Stimulated activated CD4-positive, alpha-beta T cell treated with anti-CD3 and anti-CD28 coated beads, Interleukin-4, amount 100 ng/mL, for 48 hours (primary cell): ENCODE measurements around the gene TSC22D4.
"Not testable (repeated sequence)": the region's sequence is repeated elsewhere in the genome, so short reads cannot be mapped to it uniquely, and the experiment has no call there.

Experiments
- DNase-seq, 2 donors: peaks; one replicate each; pipeline ENCODE4 v3.0.0-alpha.2; 2020; ENCODE audit warnings: low read depth in 2 of 2

Gene TSC22D4

DNA sequence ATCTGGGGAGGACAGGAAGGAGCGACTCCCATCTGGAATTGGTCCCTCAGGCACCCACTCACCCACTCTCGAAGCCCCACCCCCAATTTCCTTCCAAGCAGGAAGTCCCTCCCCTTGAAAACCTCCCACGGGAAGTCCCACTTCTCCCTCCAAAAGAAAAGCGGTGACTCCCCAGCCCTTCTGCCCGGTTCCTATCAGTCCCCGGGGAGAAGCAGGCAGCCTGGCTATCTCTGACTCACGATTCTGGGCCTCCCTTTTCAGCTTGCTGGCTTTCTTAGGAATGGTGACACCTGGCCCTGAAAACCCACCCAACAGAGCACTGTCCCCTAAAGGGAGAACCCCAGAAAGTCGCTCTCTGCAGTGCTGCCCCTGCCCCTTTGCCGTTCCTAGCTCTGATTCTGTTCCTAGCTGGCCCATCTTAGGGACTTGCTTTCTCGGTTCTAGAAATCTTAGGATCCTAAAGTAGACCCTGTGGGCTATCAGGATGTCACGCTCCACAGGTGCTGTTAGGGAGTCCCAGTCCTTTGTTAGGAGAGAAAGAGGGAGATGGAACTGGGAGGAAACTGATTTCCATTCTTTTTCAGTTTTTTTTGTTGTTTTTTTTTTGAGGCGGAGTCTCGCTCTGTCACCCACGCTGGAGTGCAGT is 6.0 kb downstream of the TSC22D4 start:
- DNase-seq, result no peak

DNA sequence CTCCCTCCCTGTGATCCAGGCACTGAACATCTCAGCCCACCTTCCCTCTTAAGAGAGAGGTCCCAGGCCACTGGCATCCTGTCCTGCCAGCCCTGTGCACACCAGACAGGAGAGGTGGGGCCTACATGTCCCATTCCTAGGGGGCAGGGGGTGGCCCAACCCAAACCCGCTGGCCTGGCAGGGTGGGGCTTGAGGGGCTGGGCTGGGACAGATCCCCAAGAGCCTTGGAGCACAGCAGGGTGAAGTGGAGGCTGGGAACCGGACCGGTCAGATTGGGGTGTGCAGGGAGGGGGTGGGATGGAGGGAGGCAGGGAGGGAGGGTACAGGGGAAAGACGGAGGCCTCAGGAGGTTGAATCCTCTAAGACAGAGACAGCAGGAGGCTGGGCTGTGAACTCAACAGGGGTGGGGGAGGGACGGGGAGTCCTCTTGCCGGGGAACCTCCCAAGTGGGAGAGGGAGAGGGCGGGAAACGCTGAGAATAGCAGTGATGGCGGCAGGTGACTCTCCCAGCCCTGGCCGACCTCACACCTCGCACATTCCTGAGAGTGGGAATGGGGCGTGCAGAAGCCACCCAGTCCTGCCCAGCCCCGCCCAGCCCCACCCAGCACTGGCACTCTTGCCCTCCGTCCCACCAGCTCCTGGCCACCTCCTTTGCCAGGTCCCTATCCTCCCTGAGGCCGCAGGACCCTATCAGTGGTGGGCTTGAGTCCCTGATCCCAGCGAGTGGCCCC is 6.7 kb downstream of the TSC22D4 start:
- no peak for DNase-seq

DNA sequence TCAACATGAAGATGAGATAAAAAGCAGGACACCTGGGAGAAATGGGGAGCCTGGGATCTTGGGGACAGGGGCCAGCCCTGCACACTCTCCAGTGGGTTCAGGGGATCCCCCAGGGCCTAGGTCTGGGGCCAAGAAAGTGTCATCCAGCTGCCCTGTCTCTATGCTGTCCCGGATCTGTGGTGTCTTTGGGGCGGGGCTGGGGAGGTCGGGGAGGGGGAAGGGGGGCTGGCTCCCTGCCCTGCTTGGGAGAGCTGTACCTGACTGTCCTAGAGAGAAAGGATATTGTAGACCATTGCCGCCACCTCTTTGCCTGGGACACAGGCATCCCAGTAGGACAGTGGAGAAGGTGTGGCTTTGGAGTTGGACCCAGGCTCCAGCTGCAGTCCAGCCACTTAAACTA is 8.0 kb downstream of the TSC22D4 start:
- DNase-seq, result no peak

DNA sequence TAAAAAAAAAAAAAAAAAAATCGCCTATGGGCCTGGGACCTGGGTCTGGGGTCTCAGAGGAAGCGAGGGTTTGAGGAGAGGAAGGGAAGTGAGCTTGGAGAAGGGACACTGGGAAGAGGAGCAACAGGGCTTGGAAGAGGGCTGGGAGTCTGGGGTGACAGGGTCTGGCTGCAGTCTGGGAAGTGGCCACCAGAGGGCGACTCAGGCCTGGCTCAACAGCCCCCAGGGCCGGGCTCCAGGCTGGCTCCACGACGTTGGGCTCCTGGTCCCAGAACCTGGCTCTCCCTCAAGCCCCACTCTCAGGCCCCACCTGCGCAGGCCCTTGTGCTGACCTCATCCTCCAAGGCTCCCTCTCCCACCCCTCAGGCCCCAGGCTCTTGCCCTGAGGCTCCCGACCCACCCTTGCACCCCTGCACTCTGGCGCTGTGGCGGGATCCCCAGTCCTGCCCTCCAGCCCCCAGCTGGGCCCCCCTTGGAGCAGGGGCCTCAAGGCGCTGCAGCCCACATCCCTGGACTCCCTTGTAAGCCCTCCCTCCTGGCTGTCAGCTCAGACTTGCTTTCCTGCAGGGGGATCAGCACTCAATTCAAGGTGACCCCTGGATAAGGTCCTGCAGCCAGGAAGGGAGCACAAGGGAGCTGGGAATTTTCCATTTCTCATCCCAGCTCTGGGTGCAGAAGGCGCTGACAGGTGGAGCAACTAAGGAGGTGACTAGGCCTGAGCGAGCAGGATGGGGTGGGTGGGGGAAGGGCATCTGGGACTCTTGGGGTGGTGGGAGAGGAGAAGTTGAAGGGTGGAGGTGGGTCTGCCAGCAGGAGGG is 9.6 kb downstream of the TSC22D4 start:
- peak; percentile 73 to 88 for DNase-seq

DNA sequence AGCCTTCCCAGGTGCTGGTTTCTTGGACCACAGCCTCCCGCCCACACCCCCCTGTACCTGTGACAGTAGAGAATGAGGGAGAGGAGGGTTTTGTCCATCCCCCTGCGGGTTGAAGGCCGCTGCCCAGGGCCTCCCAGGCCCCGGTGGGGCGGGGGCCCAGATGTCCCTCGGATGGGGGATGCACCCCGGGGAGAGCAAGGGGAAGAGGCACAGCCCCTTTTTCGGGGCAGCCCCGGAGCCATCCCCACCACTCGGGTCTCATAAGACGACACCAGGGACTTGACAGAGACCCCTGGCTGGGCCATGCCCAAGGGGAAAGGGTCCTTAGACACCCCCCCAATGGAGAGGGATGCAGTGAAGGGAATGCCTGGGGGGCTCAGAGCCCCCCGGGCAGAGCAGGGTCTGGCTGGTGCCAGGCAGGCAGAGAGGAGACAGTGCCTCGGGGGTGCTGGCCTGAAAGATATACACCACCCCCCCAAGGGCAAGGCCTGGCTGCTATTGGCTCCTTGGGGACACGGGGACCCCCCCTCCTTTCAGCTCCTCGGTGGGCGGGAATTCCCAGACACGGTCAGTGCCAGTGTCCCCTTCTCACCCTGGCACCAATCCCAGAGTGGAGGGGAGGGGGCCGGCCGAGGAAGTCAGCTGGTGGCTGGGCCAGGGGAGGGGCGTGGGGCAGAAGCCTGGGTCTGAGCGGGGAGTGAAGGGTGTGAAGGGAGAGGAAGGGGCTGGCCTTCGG is 11.2 kb downstream of the TSC22D4 start:
- no peak for DNase-seq

DNA sequence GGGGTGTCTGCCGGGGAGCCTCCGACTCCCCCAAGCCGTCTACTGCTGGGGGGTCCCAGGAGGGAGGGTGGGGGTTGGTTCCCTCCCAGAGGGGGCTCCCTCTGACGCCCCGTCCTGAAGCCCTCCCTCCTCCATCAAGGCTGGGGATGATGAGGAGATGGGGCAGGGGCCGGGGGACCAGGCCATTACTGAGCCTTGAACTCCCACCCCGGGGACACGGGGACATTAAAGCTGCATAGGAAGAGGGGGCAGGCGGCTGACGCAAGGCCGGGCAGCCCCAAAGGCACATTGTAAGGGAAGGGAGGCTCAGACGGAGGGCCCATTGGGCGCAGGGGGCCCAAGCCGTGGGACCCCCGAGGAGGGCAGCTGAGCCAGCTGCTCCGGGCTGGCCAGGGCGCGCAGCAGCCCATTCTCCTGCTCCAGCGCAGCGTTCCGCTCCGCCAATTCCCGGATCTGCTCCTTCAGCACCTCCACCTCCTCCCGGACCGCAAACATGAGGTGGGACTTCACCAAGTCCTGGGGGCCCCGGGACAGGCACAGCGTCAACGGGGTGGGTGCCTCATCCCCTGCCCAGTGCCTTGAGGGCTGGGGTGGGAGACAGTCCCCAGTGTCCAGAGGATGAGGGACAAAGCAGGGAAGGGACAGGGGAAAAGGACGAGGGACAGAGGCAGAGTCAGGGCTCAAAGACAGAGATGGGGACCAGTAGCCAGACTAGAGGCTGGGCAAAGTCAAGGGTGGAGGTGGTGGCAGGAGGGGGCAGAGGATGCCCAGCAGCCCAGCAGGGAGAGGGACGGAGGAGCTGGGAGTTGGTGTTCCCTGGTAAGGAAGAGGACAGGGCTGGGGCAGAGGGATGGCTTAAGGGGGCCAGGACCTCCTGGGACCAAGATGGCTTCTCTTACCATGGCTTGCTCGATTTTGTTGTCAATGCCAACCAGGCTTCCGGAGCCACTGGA is 12.1 kb downstream of the TSC22D4 start:
- DNase-seq, result no peak

DNA sequence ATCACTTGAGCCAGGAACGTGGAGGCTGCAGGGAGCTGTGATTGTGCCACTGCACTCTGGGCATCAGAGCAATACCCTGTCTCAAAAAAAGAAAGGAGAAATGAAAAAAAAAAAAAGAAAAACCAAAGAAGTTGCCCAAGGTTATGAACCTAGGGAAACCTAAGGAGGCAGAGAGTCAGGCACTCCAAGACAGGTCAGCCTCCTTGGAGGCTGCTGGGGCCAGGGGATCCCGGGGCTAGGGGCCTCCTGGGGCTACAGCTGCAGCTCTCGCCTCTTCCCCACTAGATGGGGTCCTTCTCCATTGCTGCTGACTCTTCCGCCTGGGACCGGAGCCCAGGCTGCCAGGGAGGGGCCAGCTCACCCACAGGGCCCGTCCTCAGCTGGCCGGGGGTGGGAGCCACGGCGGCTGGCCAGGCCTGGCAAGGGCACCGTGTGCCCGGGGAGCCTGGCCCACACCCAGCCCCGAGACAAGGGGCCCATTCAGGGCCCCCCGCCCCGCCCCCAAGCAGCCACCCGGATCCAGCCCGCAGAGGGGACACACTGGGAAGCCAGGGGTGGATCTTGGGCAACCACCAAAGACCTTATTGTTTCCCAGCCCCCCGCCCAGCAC is 13.2 kb downstream of the TSC22D4 start:
- DNase-seq, result no peak

DNA sequence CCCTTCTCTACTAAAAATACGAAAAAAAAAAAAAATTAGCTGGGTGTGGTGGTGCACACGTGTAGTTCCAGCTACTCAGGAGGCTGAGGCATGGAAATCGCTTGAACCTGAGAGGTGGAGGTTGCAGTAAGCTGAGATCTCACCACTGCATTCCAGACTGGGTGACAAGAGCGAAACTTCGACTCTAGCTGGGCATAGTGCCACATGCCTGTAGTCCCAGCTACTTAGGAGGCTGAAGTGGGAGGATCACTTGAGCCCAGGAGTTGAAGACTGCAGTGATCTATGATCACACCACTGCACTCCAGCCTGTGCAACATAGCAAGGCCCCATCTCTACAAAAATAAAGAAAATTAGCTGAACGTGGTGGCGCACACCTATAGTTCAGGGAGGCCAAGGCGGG is 13.7 kb downstream of the TSC22D4 start:
- no peak for DNase-seq

DNA sequence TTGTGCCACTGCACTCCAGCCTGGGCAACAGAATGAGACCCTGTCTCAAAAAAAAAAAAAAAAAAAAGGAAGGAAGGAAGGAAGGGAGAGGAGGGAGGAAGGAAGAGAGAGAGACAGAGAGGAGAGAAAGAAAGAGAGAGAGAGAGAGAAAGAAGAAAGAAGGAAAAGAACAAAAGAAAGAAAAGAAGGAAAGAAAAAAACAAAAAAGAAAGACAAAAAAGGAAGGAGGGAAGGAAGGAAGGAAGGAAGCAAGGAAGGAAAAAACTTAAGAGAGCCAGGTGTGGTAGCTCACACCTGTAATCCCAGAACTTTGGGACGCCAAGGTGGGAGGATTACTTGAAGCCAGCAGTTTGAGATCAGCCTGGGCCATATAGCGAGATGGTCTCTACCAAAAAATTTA is 14.2 kb downstream of the TSC22D4 start:
- DNase-seq, result no peak

DNA sequence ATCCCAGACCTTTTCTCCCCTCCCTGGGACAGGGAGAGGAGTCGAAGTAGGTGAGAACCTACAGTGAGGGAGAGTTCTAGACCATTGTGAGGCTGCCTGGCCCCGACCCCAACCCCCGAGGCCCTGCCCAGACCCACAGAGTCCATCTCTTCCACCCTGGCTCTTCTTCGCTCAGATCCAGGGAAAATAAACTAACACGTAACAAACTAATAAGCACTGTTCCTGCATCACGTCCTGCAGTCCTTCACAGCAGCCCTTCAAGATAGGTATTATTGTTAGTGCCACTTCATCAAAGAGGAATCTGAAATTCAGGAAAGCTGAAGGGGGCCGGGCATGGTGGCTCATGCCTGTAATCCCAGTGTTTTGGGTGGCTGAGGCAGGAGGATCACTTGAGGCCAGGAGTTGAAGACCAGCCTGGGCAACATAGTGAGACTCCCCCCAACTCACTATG is 14.8 kb downstream of the TSC22D4 start, which contains the start of gene SPACDR:
Gene SPACDR, minus strand, starts transcription at position 51 of the 451 bp plus-strand sequence. CDS start 235 bp downstream, outside the sequence.
- DNase-seq, result no peak

DNA sequence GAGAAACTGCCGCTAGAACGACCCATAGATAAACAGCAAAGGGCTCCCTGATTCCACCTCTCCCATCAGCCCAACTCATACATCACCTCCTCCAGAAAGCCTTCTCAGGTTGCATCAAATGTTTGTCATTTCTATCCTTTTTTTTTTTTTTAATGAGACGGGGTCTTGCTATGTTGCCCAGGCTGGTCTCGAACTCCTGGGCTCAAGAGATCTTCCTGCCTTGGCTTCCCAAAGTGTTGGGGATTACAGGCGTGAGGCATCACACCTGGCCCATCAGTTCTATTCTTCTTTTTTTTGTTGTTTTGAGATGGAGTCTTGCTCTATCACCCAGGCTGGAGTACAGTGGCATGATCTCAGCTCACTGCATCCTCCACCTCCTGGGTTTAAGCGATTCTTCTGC is 22.0 kb downstream of the TSC22D4 start:
- DNase-seq, result no peak

DNA sequence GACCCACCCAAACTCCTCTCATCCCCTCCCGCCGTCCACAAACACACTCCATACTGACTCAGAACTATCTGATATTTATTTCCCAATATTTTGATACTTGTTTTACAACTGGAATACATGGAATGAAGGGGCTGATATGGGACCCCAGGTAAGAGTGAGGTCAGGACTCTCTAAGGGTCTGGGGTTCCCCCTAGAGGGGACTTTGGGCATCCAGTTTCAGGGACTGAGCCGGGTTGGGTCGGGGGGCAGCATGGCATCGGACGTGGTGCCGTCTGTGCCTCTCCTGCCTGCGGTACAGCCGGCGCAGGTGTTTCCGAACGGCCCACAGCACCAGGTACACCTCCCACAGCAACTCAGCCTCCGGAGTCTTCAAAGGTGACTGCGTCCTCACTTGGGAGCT is 22.5 kb downstream of the TSC22D4 start:
- DNase-seq, result no peak

DNA sequence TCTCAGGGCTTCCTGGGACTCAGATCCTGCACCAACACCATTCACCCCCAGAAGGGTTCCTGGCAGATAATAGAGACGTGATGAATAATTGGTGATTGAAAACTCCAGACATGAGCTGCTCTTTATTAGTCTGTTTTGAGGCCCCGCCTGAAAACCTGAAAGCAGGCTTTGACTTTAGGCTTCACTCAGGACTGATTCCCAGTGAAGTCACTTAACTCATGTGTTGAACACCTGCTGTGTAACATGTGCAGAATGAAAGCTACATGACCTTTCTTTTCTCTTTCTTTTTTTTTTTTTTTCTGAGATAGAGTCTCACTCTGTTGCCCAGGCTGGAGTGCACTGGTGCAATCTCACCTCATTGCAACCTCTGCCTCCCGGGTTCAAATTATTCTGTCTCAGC is 23.8 kb downstream of the TSC22D4 start:
- DNase-seq, result no peak

DNA sequence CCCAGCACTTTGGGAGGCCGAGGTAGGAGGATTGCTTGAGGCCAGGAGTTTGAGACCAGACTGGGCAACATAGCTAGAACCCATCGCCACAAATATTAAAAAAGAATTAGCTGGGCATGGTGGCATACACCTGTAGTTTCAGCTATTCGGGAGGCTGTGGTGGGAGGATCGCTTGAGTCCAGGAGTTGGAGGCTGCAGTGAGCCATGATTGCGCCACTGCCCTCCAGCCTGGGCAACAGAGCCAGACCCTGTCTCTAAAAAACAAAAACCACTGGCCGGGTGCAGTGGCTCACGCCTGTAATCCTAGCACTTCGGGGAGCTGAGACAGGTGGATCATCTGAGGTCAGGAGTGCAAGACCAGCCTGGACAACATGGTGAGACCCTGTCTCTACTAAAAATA is 25.2 kb downstream of the TSC22D4 start:
- DNase-seq, result not testable (repeated sequence)

DNA sequence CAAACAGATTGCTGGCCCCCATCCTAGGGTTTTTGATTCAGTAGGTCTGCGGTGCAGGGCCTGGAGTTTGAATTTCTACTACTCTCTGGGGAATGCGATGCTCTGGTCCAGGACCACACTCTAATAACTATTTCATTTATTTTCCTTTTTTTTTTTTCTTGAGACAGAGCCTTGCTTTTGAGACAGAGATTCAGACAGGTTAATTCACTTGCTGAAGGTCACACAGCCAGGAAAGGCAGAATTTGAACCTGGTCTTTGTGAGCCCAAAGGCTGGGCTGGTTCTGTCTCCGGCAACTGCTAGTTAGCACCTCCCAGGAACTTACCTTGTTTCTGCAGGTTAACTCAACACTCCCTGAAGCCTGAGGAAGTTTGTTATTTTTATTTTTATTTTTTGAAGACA is 26.5 kb downstream of the TSC22D4 start:
- DNase-seq, result no peak

DNA sequence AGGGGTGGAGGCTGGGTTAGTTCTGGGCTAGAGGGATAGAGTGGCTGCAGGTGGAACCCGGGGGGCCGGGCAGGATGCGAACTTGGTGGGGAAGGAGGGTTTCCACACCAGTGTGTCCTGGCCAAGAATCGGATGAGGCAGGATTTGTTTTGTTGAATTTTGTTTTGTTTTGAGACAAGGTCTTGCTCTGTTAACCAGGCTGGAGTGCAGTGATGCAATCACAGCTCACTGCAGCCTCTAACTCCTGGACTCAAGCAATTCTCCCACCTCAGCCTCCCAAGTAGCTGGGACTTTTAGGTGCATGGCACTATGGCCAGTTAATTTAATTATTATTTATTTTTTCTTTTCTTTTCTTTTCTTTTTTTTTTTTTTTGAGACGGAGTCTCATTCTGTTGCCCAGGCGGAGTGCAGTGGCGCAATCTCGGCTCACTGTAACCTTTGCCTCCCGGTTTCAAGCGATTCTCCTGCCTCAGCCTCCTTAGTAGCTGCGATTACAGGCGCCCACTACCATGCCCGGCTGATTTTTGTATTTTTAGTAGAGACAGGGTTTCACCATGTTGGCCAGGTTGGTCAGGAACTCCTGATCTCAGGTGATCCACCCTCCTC is 29.7 kb downstream of the TSC22D4 start:
- no peak for DNase-seq

DNA sequence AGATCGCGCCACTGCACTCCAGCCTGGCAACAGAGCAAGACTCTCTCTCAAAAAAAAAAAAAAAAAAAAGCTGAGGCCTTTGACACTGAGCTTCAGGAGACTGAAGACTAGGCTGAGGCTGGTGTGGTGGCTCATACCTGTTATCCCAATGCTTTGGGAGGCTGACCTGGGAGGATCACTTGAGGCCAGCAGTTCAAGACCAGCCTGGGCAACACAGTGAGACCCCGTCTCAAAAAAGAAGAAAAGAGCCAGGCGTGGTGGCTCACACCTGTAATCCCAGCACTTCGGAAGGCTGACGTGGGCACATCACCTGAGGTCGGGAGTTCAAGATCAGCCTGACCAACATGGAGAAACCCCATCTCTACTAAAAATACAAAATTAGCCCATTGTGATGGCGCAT is 31.7 kb downstream of the TSC22D4 start:
- DNase-seq, result not testable (repeated sequence)

DNA sequence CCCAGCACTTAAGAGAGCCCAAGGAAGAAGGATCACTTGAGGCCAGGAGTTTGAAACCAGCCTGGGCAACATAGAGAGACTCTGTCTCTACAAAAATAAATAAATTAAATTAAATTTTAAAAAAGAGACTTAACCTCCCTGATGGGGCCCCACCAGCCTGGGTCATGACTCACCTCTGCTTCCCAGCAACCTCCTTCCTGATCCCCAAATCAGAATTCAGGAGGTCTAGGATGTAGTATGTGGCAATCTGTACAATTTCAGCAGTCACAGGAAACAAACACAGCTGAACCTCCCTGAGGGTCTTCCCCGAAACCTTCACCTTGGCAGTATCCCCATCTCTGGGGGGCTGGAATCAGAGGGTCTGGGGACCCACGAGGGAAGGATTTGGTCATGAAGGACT is 33.0 kb downstream of the TSC22D4 start:
- no peak for DNase-seq

DNA sequence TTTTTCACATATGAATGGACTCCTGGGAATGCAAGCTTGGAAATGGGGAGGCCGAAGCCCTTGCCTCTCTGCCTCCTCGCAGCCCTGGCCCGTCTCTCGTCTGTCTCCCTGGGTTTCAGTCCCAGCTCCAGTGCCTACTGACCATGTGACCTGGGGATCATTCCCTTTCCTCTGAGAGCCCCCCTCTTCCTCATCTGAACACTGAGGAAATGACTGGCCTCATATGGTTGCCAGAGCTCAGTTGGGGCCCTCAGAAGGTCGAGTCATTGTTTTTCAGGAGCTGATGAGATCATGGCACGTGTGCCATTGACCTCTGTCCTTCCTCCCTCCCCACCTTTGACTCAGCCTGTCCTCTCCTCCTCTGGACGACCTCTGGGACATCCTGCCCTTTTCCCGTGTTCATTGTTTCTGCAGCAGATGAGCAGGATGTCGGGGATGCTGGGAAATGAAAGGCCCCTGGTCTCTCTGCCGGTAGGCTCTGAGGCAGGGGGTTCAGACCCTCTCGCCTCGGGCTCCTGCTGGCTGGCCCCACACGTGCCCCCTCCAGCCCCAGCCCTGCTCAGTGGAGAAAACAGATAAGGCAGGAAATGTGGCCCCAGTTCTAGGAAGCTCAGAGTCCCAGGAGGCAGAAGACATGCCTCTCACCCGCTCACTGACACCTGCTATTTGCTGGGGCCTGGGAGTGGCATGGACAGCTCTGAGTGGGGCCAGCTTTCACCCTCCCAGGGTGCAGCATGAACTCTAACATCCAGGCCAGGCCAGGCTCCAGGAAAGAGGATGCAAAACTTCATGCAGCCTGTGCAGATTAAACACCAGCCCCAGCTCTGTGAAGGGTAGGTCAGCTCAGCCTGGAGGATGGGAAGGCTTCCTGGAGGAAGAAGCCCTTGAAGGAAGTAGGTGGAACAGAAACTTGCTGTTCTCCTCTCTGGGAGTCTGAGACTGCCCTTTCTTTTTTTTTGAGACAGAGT is 34.4 kb downstream of the TSC22D4 start:
- no peak for DNase-seq
